GM18870 (cell line): Measurements from ENCODE around the gene ERAP2.
"Not testable (repeated sequence)": the region's sequence is repeated elsewhere in the genome, so short reads cannot be mapped to it uniquely, and the experiment has no call there.

Experiments used
- ATAC-seq: cut with Tn5 transposase; IDR thresholded peaks from one replicate; pipeline ENCODE4 v1.9.1; 2021; ENCODE audit warnings: moderate library complexity; ENCODE audit not compliant: unreplicated experiment

ERAP2 gene

GRCh38 chr5:96930589-96930988 is 54.3 kb downstream of the ERAP2 start:
- ATAC-seq: no peak

GRCh38 chr5:96931037-96931436 is 54.7 kb downstream of the ERAP2 start:
- ATAC-seq: not testable (repeated sequence)

GRCh38 chr5:96931605-96932004 is 55.3 kb downstream of the ERAP2 start:
- no peak for ATAC-seq

- no peak for ATAC-seq
Observed at GRCh38 chr5:96932026-96932425, 55.7 kb downstream of the ERAP2 start.

GRCh38 chr5:96933764-96934707 is 57.7 kb downstream of the ERAP2 start:
- ATAC-seq: peak; percentile 5

GRCh38 chr5:96934708-96935558 is 58.6 kb downstream of the ERAP2 start:
- ATAC-seq: peak; percentile 53

GRCh38 chr5:96935559-96936430 is 59.5 kb downstream of the ERAP2 start, which contains the start of gene LNPEP:
TSS of gene LNPEP (plus strand) at chr5:96936080. CDS start at chr5:96936156, 76 bp downstream.
- ATAC-seq: peak; percentile 38

- no peak for ATAC-seq
Observed at GRCh38 chr5:96936431-96937320, 60.4 kb downstream of the ERAP2 start.

- no peak for ATAC-seq
Observed at GRCh38 chr5:96940586-96940985, 64.3 kb downstream of the ERAP2 start.

- no peak for ATAC-seq
Observed at GRCh38 chr5:96941140-96941539, 64.8 kb downstream of the ERAP2 start.

- ATAC-seq: no peak
Observed at GRCh38 chr5:96942078-96942477, 65.8 kb downstream of the ERAP2 start.

- ATAC-seq: no peak
Observed at GRCh38 chr5:96942911-96943310, 66.6 kb downstream of the ERAP2 start.

- ATAC-seq: no peak
Observed at GRCh38 chr5:96943799-96944198, 67.5 kb downstream of the ERAP2 start.

GRCh38 chr5:96945144-96945897 is 69.0 kb downstream of the ERAP2 start:
- ATAC-seq: no peak

GRCh38 chr5:96946381-96946780 is 70.1 kb downstream of the ERAP2 start:
- no peak for ATAC-seq

GRCh38 chr5:96952118-96952750 is 75.9 kb downstream of the ERAP2 start:
- no peak for ATAC-seq

GRCh38 chr5:96952974-96953730 is 76.9 kb downstream of the ERAP2 start:
- no peak for ATAC-seq
